Measurements from ENCODE around the gene GDPD5. TPM values are rescaled to one million over a fixed set of nuclear protein-coding genes. Genes with fewer than 3 reads are reported as not detected.
A peak's percentile ranks its signal among the peaks of the same experiment; 100 is the strongest.

The GDPD5 gene
- total RNA-seq, 1 donor from 2014 or later, result 7.8 TPM

DNA sequence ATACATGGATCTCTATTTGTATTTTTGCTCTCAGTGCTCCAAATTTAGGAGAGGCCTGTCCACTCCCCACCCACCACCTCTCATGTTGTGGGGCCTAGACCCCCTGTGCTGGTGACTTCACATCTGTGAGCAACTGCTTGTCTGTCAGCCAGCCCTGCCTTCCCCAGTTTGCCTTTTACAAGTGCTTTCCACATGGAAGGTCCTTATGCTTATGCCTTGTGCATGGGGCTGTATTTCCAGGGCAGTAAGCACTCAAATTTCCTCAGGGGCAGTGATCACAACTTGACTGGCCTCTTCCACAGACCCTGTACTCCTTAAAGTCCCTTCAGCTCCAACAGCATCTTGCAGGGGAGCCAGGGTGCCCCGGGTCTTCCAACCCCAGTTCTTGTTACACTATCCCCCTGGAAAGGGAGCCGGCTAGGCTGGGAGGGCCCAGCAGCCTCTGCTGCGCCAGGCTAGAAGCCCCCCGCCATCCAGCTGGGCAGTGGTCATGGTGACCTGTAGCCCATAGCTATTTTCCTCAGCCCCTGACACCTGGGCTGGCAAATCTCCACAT, 29.9 kb downstream of the GDPD5 start:
- Histone ChIP-seq H3K9me3 (ENCODE audit: control insufficient read depth in 3 of 3, low read length in 3 of 3) (no peaks in the 10 kb centered on the region), H3K27ac (ENCODE audit: low read depth, low read length) (no peak overlapping the region), H3K27me3 (ENCODE audit: control insufficient read depth in 3 of 3, insufficient read depth in 3 of 3, low read length in 3 of 3) (no peaks in the 10 kb centered on the region), H3K4me3 (ENCODE audit: low read length in 3 of 3) (no peak overlapping the region), H3K9ac (ENCODE audit: low read depth in 1 of 3, low read length in 3 of 3) (peak overlapping the region in 1 of 3 donors; percentile 25), H3K4me1 (ENCODE audit: control insufficient read depth in 3 of 3, insufficient read depth in 3 of 3, low read length in 3 of 3) (peaks cover 21 to 27% (median 26%) of the 10 kb centered on the region in 3 donors), H3K36me3 (ENCODE audit: control insufficient read depth in 3 of 3, insufficient read depth in 3 of 3, low read length in 3 of 3) (no peaks in the 10 kb centered on the region)

DNA sequence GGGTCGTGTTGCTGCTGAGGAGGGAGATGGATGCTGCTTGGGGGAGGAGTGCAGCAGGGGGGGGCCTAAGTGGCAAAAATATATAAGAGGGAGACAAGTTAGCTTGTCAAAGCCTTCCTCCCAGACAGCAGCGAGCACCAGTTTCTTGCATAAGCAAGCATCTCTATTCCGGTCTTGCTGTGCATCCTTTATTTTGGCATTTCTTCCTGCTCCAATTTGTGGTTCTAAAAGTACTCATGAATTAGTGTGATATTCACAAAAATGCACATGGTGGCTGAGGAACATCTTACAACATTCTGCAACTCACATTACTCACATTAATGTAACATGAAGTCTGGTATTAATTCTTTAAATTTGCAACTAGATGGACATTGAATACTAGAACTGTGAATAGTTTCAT, 32.1 kb downstream of the GDPD5 start:
- Histone ChIP-seq H3K9me3 (ENCODE audit: control insufficient read depth in 3 of 3, low read length in 3 of 3) (no peaks in the 10 kb centered on the region), H3K36me3 (ENCODE audit: control insufficient read depth in 3 of 3, insufficient read depth in 3 of 3, low read length in 3 of 3) (no peaks in the 10 kb centered on the region), H3K9ac (ENCODE audit: low read depth in 1 of 3, low read length in 3 of 3) (no peak overlapping the region), H3K4me1 (ENCODE audit: control insufficient read depth in 3 of 3, insufficient read depth in 3 of 3, low read length in 3 of 3) (peaks cover 5 to 15% (median 12%) of the 10 kb centered on the region in 3 donors), H3K27ac (ENCODE audit: low read depth, low read length) (no peak overlapping the region), H3K27me3 (ENCODE audit: control insufficient read depth in 3 of 3, insufficient read depth in 3 of 3, low read length in 3 of 3) (no peaks in the 10 kb centered on the region), H3K4me3 (ENCODE audit: low read length in 3 of 3) (no peak overlapping the region)

DNA sequence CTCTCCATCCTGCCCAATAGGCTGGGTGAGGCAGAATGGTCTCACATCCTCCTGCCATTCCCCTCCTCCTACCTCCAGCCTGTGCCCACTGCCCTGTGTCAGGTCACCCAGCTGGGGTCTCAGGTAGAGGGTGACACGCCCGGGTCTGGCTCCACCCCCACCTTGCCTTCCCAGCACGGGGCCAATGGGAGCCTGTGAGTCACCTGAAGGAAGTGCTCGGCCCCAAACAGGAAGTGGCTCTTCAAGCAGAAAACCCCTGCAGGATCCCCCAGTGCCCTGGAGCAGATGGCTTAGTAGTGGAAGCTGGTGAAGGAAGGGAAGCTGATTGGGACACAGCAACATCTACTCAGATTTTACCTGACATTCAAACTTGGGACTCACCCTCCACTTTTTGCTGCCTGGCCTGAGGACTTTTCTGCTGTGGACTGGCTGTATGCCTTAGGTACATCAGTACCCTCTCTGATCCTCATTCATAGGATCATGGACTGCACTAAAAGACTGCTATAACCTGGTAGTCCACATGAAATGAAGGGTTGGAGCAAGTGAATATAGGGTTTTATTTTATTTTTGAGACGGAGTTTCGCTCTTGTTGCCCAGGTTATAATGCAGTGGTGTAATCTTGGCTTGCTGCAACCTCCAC, 33.4 kb downstream of the GDPD5 start:
- H3K4me1 ChIP-seq (ENCODE audit: control insufficient read depth in 3 of 3, insufficient read depth in 3 of 3, low read length in 3 of 3), result peaks cover 0 to 10% (median 9%) of the 10 kb centered on the region in 3 donors
- H3K9ac ChIP-seq (ENCODE audit: low read depth in 1 of 3, low read length in 3 of 3), result no peak overlapping the region
- no peak overlapping the region for H3K4me3 ChIP-seq (ENCODE audit: low read length in 3 of 3)
- H3K36me3 ChIP-seq (ENCODE audit: control insufficient read depth in 3 of 3, insufficient read depth in 3 of 3, low read length in 3 of 3), result peaks cover 0 to 2% (median 0%) of the 10 kb centered on the region in 3 donors
- H3K27ac ChIP-seq (ENCODE audit: low read depth, low read length), result no peak overlapping the region
- H3K27me3 ChIP-seq (ENCODE audit: control insufficient read depth in 3 of 3, insufficient read depth in 3 of 3, low read length in 3 of 3), result no peaks in the 10 kb centered on the region
- no peaks in the 10 kb centered on the region for H3K9me3 ChIP-seq (ENCODE audit: control insufficient read depth in 3 of 3, low read length in 3 of 3)

GRCh38 chr11:75491465-75491864, 34.3 kb downstream of the GDPD5 start:
- Histone ChIP-seq H3K27me3 (ENCODE audit: control insufficient read depth in 3 of 3, insufficient read depth in 3 of 3, low read length in 3 of 3) (no peaks in the 10 kb centered on the region), H3K4me1 (ENCODE audit: control insufficient read depth in 3 of 3, insufficient read depth in 3 of 3, low read length in 3 of 3) (peaks cover 0 to 9% (median 9%) of the 10 kb centered on the region in 3 donors), H3K9ac (ENCODE audit: low read depth in 1 of 3, low read length in 3 of 3) (no peak overlapping the region), H3K27ac (ENCODE audit: low read depth, low read length) (no peak overlapping the region), H3K9me3 (ENCODE audit: control insufficient read depth in 3 of 3, low read length in 3 of 3) (no peaks in the 10 kb centered on the region), H3K4me3 (ENCODE audit: low read length in 3 of 3) (no peak overlapping the region), H3K36me3 (ENCODE audit: control insufficient read depth in 3 of 3, insufficient read depth in 3 of 3, low read length in 3 of 3) (peaks cover 0 to 2% (median 0%) of the 10 kb centered on the region in 3 donors)

- Histone ChIP-seq H3K36me3 (ENCODE audit: control insufficient read depth in 3 of 3, insufficient read depth in 3 of 3, low read length in 3 of 3) (peaks cover 0 to 2% (median 0%) of the 10 kb centered on the region in 3 donors), H3K4me3 (ENCODE audit: low read length in 3 of 3) (no peak overlapping the region), H3K9ac (ENCODE audit: low read depth in 1 of 3, low read length in 3 of 3) (no peak overlapping the region), H3K27me3 (ENCODE audit: control insufficient read depth in 3 of 3, insufficient read depth in 3 of 3, low read length in 3 of 3) (no peaks in the 10 kb centered on the region), H3K27ac (ENCODE audit: low read depth, low read length) (no peak overlapping the region), H3K9me3 (ENCODE audit: control insufficient read depth in 3 of 3, low read length in 3 of 3) (no peaks in the 10 kb centered on the region), H3K4me1 (ENCODE audit: control insufficient read depth in 3 of 3, insufficient read depth in 3 of 3, low read length in 3 of 3) (peaks cover 0 to 9% (median 0%) of the 10 kb centered on the region in 3 donors)
Measured at GRCh38 chr11:75490221-75491181, 35.2 kb downstream of the GDPD5 start.

GRCh38 chr11:75487365-75487764, 38.4 kb downstream of the GDPD5 start:
- Histone ChIP-seq H3K9ac (ENCODE audit: low read depth in 1 of 3, low read length in 3 of 3) (no peak overlapping the region), H3K4me3 (ENCODE audit: low read length in 3 of 3) (no peak overlapping the region), H3K9me3 (ENCODE audit: control insufficient read depth in 3 of 3, low read length in 3 of 3) (no peaks in the 10 kb centered on the region), H3K27me3 (ENCODE audit: control insufficient read depth in 3 of 3, insufficient read depth in 3 of 3, low read length in 3 of 3) (no peaks in the 10 kb centered on the region), H3K4me1 (ENCODE audit: control insufficient read depth in 3 of 3, insufficient read depth in 3 of 3, low read length in 3 of 3) (peaks cover 3 to 5% (median 5%) of the 10 kb centered on the region in 3 donors), H3K27ac (ENCODE audit: low read depth, low read length) (no peak overlapping the region), H3K36me3 (ENCODE audit: control insufficient read depth in 3 of 3, insufficient read depth in 3 of 3, low read length in 3 of 3) (peaks cover 0 to 2% (median 0%) of the 10 kb centered on the region in 3 donors)

GRCh38 chr11:75485742-75486141, 40.0 kb downstream of the GDPD5 start:
- Histone ChIP-seq H3K27me3 (ENCODE audit: control insufficient read depth in 3 of 3, insufficient read depth in 3 of 3, low read length in 3 of 3) (no peaks in the 10 kb centered on the region), H3K4me3 (ENCODE audit: low read length in 3 of 3) (no peak overlapping the region), H3K36me3 (ENCODE audit: control insufficient read depth in 3 of 3, insufficient read depth in 3 of 3, low read length in 3 of 3) (peaks cover 0 to 2% (median 0%) of the 10 kb centered on the region in 3 donors), H3K9me3 (ENCODE audit: control insufficient read depth in 3 of 3, low read length in 3 of 3) (no peaks in the 10 kb centered on the region), H3K27ac (ENCODE audit: low read depth, low read length) (no peak overlapping the region), H3K4me1 (ENCODE audit: control insufficient read depth in 3 of 3, insufficient read depth in 3 of 3, low read length in 3 of 3) (peaks cover 5 to 11% (median 5%) of the 10 kb centered on the region in 3 donors), H3K9ac (ENCODE audit: low read depth in 1 of 3, low read length in 3 of 3) (no peak overlapping the region)

DNA sequence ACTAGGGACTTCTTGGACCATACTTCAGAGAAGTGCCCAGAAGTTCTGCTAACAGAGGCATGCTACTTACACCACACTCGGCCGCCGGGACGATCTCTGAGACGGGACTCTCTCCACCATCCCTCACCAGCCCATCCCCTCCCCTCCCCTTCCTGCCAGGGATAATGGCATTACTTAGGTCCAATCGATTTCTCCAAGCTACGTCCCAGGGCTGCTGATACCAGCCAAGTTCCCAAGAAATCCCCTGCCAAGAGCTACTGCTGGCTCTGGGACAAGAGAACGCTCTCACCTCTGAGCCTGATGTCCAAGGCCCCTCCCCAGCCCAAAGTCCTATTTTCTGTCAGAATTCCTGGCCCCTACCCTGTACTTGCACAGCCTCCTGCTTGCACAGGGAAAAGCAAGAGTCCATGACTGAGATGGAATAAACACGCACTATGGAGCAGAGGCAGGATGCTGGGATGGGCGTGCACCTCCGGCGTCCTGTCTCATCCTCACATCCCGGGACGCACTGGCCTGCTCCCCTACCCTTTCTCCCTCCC, 42.7 kb downstream of the GDPD5 start:
- H3K4me1 ChIP-seq (ENCODE audit: control insufficient read depth in 3 of 3, insufficient read depth in 3 of 3, low read length in 3 of 3), result peaks cover 10 to 24% (median 17%) of the 10 kb centered on the region in 3 donors
- no peaks in the 10 kb centered on the region for H3K27me3 ChIP-seq (ENCODE audit: control insufficient read depth in 3 of 3, insufficient read depth in 3 of 3, low read length in 3 of 3)
- H3K9ac ChIP-seq (ENCODE audit: low read depth in 1 of 3, low read length in 3 of 3), result peak overlapping the region in 1 of 3 donors; percentile 9
- H3K9me3 ChIP-seq (ENCODE audit: control insufficient read depth in 3 of 3, low read length in 3 of 3), result no peaks in the 10 kb centered on the region
- H3K4me3 ChIP-seq (ENCODE audit: low read length in 3 of 3), result no peak overlapping the region
- no peak overlapping the region for H3K27ac ChIP-seq (ENCODE audit: low read depth, low read length)
- no peaks in the 10 kb centered on the region for H3K36me3 ChIP-seq (ENCODE audit: control insufficient read depth in 3 of 3, insufficient read depth in 3 of 3, low read length in 3 of 3)

- peak overlapping the region in 1 of 3 donors; percentile 9 for H3K9ac ChIP-seq (ENCODE audit: low read depth in 1 of 3, low read length in 3 of 3)
- H3K4me1 ChIP-seq (ENCODE audit: control insufficient read depth in 3 of 3, insufficient read depth in 3 of 3, low read length in 3 of 3), result peaks cover 15 to 31% (median 25%) of the 10 kb centered on the region in 3 donors
- no peaks in the 10 kb centered on the region for H3K9me3 ChIP-seq (ENCODE audit: control insufficient read depth in 3 of 3, low read length in 3 of 3)
- no peak overlapping the region for H3K27ac ChIP-seq (ENCODE audit: low read depth, low read length)
- H3K27me3 ChIP-seq (ENCODE audit: control insufficient read depth in 3 of 3, insufficient read depth in 3 of 3, low read length in 3 of 3), result no peaks in the 10 kb centered on the region
- H3K4me3 ChIP-seq (ENCODE audit: low read length in 3 of 3), result no peak overlapping the region
- no peaks in the 10 kb centered on the region for H3K36me3 ChIP-seq (ENCODE audit: control insufficient read depth in 3 of 3, insufficient read depth in 3 of 3, low read length in 3 of 3)
Measured at GRCh38 chr11:75481922-75482606, 43.7 kb downstream of the GDPD5 start.
